SK-N-SH (cell line): ENCODE results near the gene EPB41L4B. TPM values are rescaled to one million over a fixed set of nuclear protein-coding genes. Genes with fewer than 3 reads are reported as not detected.

Experiments
- CTCF ChIA-PET: fragments of 300-600, 350-600 bp; formaldehyde crosslinking; extraction: SDS; loops from one replicate; lab custom pipeline; 2021; lab: Yijun Ruan, JAX
- POLR2A ChIA-PET: fragments of 350-600 bp; sonication (Branson Sonifier 250); formaldehyde crosslinking; extraction: SDS; loops from one replicate; lab custom pipeline; 2020; ENCODE audit warnings: antibody characterized with exemption, inconsistent platforms; lab: Yijun Ruan, JAX
- DNase-seq: peaks from one replicate; pipeline ENCODE4 v3.0.0; 2012
- H2AFZ ChIP-seq: fragments of 200-600 bp; sonication (generic); 2 replicates; pipeline ENCODE4 v1.8.1; 2016; ENCODE audit warnings: antibody characterized with exemption, mild to moderate bottlenecking, low read depth
- H3F3A ChIP-seq: fragments of 200-600 bp; sonication (generic); replicated peaks from 2 replicates; pipeline ENCODE3; 2016; ENCODE audit warnings: antibody characterized with exemption, mild to moderate bottlenecking; ENCODE audit not compliant: insufficient read depth
- H3K27ac ChIP-seq, 2 experiments: fragments of 200-500 bp in 1 of 2; fragments of 200-600 bp in 1 of 2; sonication (Bioruptor generic) in 1 of 2; sonication (generic), shearing (Covaris generic) in 1 of 2; 2 replicates each; pipeline versions ENCODE4 v1.5.1 to v1.6.1; 2014 to 2016; ENCODE audit warnings: low read depth in 2 of 2, inconsistent platforms in 1 of 2, low read length in 1 of 2, mild to moderate bottlenecking in 1 of 2, mixed read lengths in 1 of 2
- H3K27me3 ChIP-seq: fragments of 200-600 bp; sonication (generic), shearing (Covaris generic); 2 replicates; pipeline ENCODE4 v1.6.1; 2016; ENCODE audit warnings: mixed run types; ENCODE audit not compliant: insufficient read depth
- H3K36me3 ChIP-seq, 2 experiments: fragments of 200-500 bp in 1 of 2; fragments of 200-600 bp in 1 of 2; sonication (Bioruptor generic) in 1 of 2; sonication (generic) in 1 of 2; replicated peaks in 1 of 2; 2 replicates each; pipeline versions ENCODE3 to v1.5.1; 2014 to 2016; ENCODE audit warnings: low read length in 1 of 2, mild to moderate bottlenecking in 1 of 2; ENCODE audit not compliant: insufficient read depth in 2 of 2, control insufficient read depth in 1 of 2
- H3K4me1 ChIP-seq, 2 experiments: fragments of 200-500 bp in 1 of 2; fragments of 200-600 bp in 1 of 2; sonication (Bioruptor generic) in 1 of 2; sonication (generic), shearing (Covaris generic) in 1 of 2; 2 replicates each; pipeline versions ENCODE4 v1.5.1 to v1.6.1; 2014 to 2016; ENCODE audit warnings: low read depth in 1 of 2, low read length in 1 of 2, mixed run types in 1 of 2; ENCODE audit not compliant: insufficient read depth in 2 of 2, control insufficient read depth in 1 of 2
- H3K4me2 ChIP-seq: fragments of 200-600 bp; sonication (generic), shearing (Covaris generic); 2 replicates; pipeline ENCODE4 v1.6.1; 2017; ENCODE audit warnings: mixed run types
- H3K4me3 ChIP-seq, 2 experiments: fragments of 200-500 bp in 1 of 2; fragments of 200-600 bp in 1 of 2; sonication (Bioruptor generic) in 1 of 2; sonication (generic), shearing (Covaris generic) in 1 of 2; 2 replicates each; pipeline versions ENCODE4 v1.5.1 to v1.8.1; 2014 to 2016; ENCODE audit warnings: low read depth in 2 of 2, inconsistent platforms in 1 of 2, low read length in 1 of 2, mild to moderate bottlenecking in 1 of 2, mixed read lengths in 1 of 2, moderate library complexity in 1 of 2
- H3K79me2 ChIP-seq: fragments of 200-600 bp; sonication (generic); 2 replicates; pipeline ENCODE4 v1.8.1; 2017; ENCODE audit warnings: mild to moderate bottlenecking; ENCODE audit not compliant: insufficient read depth
- H3K9ac ChIP-seq: fragments of 200-600 bp; sonication (generic); 2 replicates; pipeline ENCODE4 v1.6.1; 2017; ENCODE audit warnings: mixed run types
- H3K9me2 ChIP-seq: fragments of 200-600 bp; sonication (generic); 2 replicates; pipeline ENCODE4 v1.6.1; 2017; ENCODE audit warnings: mixed run types
- H3K9me3 ChIP-seq: fragments of 200-600 bp; sonication (generic); 2 replicates; pipeline ENCODE4 v1.6.1; 2017; ENCODE audit warnings: mixed run types, mild to moderate bottlenecking, moderate library complexity
- H4K20me1 ChIP-seq: fragments of 200-600 bp; sonication (generic); 2 replicates; pipeline ENCODE4 v1.6.1; 2017; ENCODE audit warnings: mild to moderate bottlenecking, mixed run types; ENCODE audit not compliant: insufficient read depth
- CHD2 ChIP-seq: fragments of 150-350 bp; IDR thresholded peaks from 2 replicates; pipeline ENCODE4 v1.6.1; 2018; ENCODE audit warnings: low read length; ENCODE audit not compliant: partially characterized antibody
- ELF1 ChIP-seq: IDR thresholded peaks from 2 replicates; pipeline ENCODE4 v1.4.0; 2012
- EP300 ChIP-seq, 2 experiments: IDR thresholded peaks; 2 replicates each; pipeline versions ENCODE4 v1.4.0 to v1.6.1; 2012; ENCODE audit warnings: borderline replicate concordance in 1 of 2, low read depth in 1 of 2, low read length in 1 of 2
- EZH2phosphoT487 ChIP-seq: fragments of 200-600 bp; sonication (generic); IDR thresholded peaks from 2 replicates; pipeline ENCODE4 v1.6.1; 2017; ENCODE audit warnings: low read depth, mixed run types, mild to moderate bottlenecking, antibody characterized with exemption, moderate library complexity, borderline replicate concordance
- NRF1 ChIP-seq: IDR thresholded peaks from 2 replicates; pipeline ENCODE4 v1.6.1; 2012; ENCODE audit warnings: low read depth, mild to moderate bottlenecking, low read length
- RAD21 ChIP-seq: IDR thresholded peaks from 2 replicates; pipeline ENCODE4 v1.6.1; 2012; ENCODE audit warnings: mild to moderate bottlenecking, low read length
- RCOR1 ChIP-seq: fragments of 150-350 bp; IDR thresholded peaks from 2 replicates; pipeline ENCODE4 v1.6.1; 2017; ENCODE audit warnings: antibody characterized with exemption, low read length
- RFX5 ChIP-seq: IDR thresholded peaks from 2 replicates; pipeline ENCODE4 v1.6.1; 2012; ENCODE audit warnings: mild to moderate bottlenecking, improper control_type of control experiment, low read length
- RXRA ChIP-seq: IDR thresholded peaks from 2 replicates; pipeline ENCODE4 v1.4.0; 2012; ENCODE audit warnings: low read depth, mild to moderate bottlenecking, borderline replicate concordance
- SIN3A ChIP-seq: IDR thresholded peaks from 2 replicates; pipeline ENCODE4 v1.6.1; 2012; ENCODE audit warnings: low read depth, mild to moderate bottlenecking, low read length, moderate library complexity, borderline replicate concordance
- SMC3 ChIP-seq: IDR thresholded peaks from 2 replicates; pipeline ENCODE4 v1.6.1; 2012; ENCODE audit warnings: low read depth, low read length, improper control_type of control experiment
- TEAD4 ChIP-seq: IDR thresholded peaks from 2 replicates; pipeline ENCODE4 v1.4.0; 2012; ENCODE audit warnings: mild to moderate bottlenecking, borderline replicate concordance; ENCODE audit not compliant: insufficient read depth
- YY1 ChIP-seq: IDR thresholded peaks from 2 replicates; pipeline ENCODE4 v1.4.0; 2012; ENCODE audit warnings: low read depth, mild to moderate bottlenecking
- WGBS: methylation state at CpG from one replicate; pipeline ENCODE4 v1.1.6; 2017; ENCODE audit warnings: low lambda C conversion rate; 5-methylcytosine and 5-hydroxymethylcytosine counted together
- polyA plus RNA-seq, 3 experiments: library from polyadenylated mRNA; depleted of rRNA; stranded (reverse); fragments of >200 nt; gene quantifications; 2 replicates each; pipeline ENCODE4 v1.2.3, GENCODE V29; 2012
- TF ChIP-seq, protein P1 (sequence below): IDR thresholded peaks from 2 replicates; pipeline ENCODE4 v1.4.0; 2012; ENCODE audit warnings: low read depth
- TF ChIP-seq, protein P2 (sequence below): IDR thresholded peaks from 2 replicates; pipeline ENCODE4 v1.4.0; 2012; ENCODE audit warnings: low read depth, borderline replicate concordance
- TF ChIP-seq, protein P3 (sequence below): fragments of 200-600 bp; sonication (generic); IDR thresholded peaks from 2 replicates; pipeline ENCODE4 v1.6.1; 2017; ENCODE audit warnings: antibody characterized with exemption, mild to moderate bottlenecking, moderate library complexity

The EPB41L4B gene
- polyA plus RNA-seq, 1 of the 3 experiments (the other 2 are of a cell fraction) = 0.59 TPM

DNA sequence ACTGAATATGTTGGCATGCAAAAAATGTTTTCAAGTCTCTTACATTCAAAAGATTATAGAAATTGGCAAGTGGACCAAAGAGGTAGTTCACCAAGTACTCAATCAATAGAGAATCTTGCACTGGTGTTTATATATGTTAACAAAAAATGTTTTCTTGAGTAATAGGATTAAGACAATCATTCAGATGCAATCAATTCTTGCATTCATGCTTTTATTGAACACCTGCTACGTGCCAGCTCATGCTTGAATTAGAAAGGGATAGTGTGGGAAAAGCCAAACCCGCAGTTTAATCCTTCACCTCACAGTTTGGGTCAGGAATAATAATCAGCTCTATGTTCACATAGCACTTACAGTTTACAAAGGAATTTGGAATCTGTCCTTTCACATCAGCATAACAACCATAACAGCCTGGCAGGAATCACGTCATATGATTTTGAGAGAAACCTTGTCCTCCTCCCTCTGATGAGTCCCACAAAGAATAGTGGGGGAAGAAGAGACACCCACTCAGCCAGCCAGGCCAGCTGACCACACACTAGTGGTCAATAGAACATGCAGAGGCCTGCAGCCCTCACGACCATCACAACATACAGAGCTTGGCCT lies 117.0 kb downstream of the EPB41L4B start (continued):
- TF ChIP-seq RXRA = no peak
- TF ChIP-seq, protein P1, sequence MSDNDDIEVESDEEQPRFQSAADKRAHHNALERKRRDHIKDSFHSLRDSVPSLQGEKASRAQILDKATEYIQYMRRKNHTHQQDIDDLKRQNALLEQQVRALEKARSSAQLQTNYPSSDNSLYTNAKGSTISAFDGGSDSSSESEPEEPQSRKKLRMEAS = no peak
- TF ChIP-seq, all 33 proteins: peak for 0

DNA sequence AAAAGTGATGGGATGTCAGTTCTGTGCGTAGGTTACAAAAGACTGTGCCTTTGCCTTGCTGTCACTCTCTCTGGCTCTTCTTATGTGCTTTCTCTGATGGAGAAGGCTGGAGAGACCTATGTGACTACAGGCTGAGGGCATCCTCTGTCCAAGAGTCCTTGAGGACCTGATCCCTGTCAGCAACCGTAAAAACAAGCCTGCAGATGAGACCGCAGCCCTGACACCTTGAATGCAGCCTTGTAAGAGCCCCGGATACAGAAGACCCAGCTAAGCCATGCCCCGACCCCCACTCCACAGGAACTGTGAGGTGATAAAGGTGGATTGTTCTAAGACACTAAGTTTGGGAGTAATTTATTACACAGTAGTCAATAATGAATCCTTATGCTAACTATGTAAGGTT lies 121.2 kb downstream of the EPB41L4B start:
- no peaks in the 10 kb centered on the region for H3K9me2 ChIP-seq
- ChIA-PET CTCF (no interaction called here), POLR2A (no interaction called here)
- H2AFZ ChIP-seq = no peak overlapping the region
- no peak for TF ChIP-seq RFX5
- TF ChIP-seq, protein P2, sequence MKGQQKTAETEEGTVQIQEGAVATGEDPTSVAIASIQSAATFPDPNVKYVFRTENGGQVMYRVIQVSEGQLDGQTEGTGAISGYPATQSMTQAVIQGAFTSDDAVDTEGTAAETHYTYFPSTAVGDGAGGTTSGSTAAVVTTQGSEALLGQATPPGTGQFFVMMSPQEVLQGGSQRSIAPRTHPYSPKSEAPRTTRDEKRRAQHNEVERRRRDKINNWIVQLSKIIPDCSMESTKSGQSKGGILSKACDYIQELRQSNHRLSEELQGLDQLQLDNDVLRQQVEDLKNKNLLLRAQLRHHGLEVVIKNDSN = no peak
- no peak for TF ChIP-seq CHD2
- no peak for TF ChIP-seq EZH2phosphoT487
- TF ChIP-seq NRF1 = no peak
- no peak for TF ChIP-seq ELF1
- TF ChIP-seq TEAD4 = no peak
- no peak for TF ChIP-seq RCOR1
- no peak for TF ChIP-seq EP300 (IDR thresholded peaks at IDR 0.05; ENCODE audit: borderline replicate concordance in 1 of 2, low read depth in 1 of 2, low read length in 1 of 2)
- TF ChIP-seq SIN3A = no peak
- TF ChIP-seq, protein P1 = no peak
- TF ChIP-seq YY1 = no peak
- no peak overlapping the region for H3K4me2 ChIP-seq
- H3K9ac ChIP-seq = no peak overlapping the region
- H3K27ac ChIP-seq = no peak overlapping the region
- H3K9me3 ChIP-seq = no peaks in the 10 kb centered on the region
- no peaks in the 10 kb centered on the region; the same call in 1 of the 2 replicates for H3K27me3 ChIP-seq
- H4K20me1 ChIP-seq = no peaks in the 10 kb centered on the region
- H3K4me1 ChIP-seq = no peaks in the 10 kb centered on the region
- no peaks in the 10 kb centered on the region for H3K36me3 ChIP-seq
- no peaks in the 10 kb centered on the region for H3F3A ChIP-seq
- 74% methylated on average over 5 of the region's 5 CpGs for WGBS
- no peak for DNase-seq
- no peak overlapping the region for H3K4me3 ChIP-seq
- no peaks in the 10 kb centered on the region for H3K79me2 ChIP-seq

DNA sequence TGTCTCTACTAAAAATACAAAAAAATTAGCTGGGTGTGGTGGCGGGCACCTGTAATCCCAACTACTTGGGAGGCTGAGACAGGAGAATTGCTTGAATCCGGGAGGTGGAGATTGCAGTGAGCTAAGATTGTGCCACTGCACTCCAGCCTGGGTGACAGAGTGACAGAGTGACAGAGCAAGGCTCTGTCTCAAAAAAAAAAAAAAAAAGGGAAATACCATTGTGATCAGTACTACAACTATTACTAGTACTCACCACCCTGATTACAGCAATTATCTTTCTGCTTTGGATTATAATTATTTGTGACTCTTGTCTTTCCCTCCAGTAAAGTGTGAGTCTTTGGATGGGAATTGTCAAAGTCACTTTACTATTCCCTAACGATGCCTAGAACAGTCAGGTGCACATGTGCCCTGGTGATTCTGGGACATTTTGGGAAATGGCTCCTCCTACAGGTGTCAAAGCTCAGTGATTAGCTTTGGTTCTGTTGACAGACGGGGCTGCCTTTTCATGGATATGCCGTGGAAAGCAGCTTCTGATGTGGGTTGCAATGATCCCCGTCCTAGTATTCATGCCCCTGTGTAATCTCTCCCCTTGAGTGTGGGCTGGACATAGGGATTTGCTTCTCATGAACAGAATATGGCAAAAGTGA lies 122.0 kb downstream of the EPB41L4B start:
- Histone ChIP-seq H3K79me2 (no peaks in the 10 kb centered on the region), H2AFZ (no peak overlapping the region), H3K4me2 (no peak overlapping the region), H4K20me1 (no peaks in the 10 kb centered on the region), H3K4me3 (no peak overlapping the region), H3K27me3 (no peaks in the 10 kb centered on the region; the same call in 1 of the 2 replicates), H3K4me1 (peaks cover 0 to 4% of the 10 kb centered on the region in 2 experiments; a peak in 1 of 4 replicates), H3K9me3 (no peaks in the 10 kb centered on the region), H3K9me2 (no peaks in the 10 kb centered on the region), H3K9ac (no peak overlapping the region), H3K27ac (no peak overlapping the region), H3K36me3 (no peaks in the 10 kb centered on the region), H3F3A (no peaks in the 10 kb centered on the region)
- CTCF ChIA-PET = interaction anchor here (0.6 to 0.9 kb wide), 2 partner anchors 16 to 59 kb away, joined by 3 to 4 read pairs; no protein-coding TSS in a partner anchor
- DNase-seq = no peak
- TF ChIP-seq RAD21 (peak; percentile 21; the same call in 1 of the 2 replicates), SMC3 (0 out of 2 replicates have a peak, but pooled peaks have one; percentile 4), RCOR1 (no peak)
- TF ChIP-seq, protein P3, sequence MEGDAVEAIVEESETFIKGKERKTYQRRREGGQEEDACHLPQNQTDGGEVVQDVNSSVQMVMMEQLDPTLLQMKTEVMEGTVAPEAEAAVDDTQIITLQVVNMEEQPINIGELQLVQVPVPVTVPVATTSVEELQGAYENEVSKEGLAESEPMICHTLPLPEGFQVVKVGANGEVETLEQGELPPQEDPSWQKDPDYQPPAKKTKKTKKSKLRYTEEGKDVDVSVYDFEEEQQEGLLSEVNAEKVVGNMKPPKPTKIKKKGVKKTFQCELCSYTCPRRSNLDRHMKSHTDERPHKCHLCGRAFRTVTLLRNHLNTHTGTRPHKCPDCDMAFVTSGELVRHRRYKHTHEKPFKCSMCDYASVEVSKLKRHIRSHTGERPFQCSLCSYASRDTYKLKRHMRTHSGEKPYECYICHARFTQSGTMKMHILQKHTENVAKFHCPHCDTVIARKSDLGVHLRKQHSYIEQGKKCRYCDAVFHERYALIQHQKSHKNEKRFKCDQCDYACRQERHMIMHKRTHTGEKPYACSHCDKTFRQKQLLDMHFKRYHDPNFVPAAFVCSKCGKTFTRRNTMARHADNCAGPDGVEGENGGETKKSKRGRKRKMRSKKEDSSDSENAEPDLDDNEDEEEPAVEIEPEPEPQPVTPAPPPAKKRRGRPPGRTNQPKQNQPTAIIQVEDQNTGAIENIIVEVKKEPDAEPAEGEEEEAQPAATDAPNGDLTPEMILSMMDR = peak; percentile 28
- WGBS = 57% methylated on average over 6 of the region's 6 CpGs
- POLR2A ChIA-PET = no interaction called here
